GM18526 (cell line): ENCODE data around the gene ATXN1.

Source experiments
- POLR2A ChIP-seq: IDR thresholded peaks from 3 replicates; pipeline ENCODE4 v1.6.1; 2011; ENCODE audit not compliant: insufficient read length; ENCODE audit errors: extremely low read depth

ATXN1 gene

GRCh38 chr6:16769131-16769985 is 8.1 kb upstream of the ATXN1 start:
- TF ChIP-seq POLR2A, result no peak

DNA sequence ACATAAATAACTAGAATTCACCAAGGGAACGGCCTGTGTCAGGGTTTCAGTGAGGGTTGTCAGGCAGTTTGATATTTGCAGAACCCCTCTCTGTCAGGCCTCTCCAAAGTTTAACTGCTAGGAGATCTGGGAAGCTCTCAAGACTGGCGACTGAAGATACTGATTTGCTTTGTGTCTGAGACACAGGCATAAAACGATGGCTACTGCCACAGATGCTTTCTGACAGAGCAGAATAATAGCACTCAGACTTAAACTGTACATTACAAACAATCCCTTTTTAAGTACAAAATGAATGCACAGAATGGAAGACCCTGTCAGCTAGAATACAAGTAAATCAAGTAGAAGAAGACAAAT is 7.2 kb upstream of the ATXN1 start:
- no peak for TF ChIP-seq POLR2A

- no peak for TF ChIP-seq POLR2A
These were observed 6.7 kb upstream of the ATXN1 start for GRCh38 chr6:16767765-16768476.

- TF ChIP-seq POLR2A, result no peak
These were observed 5.8 kb upstream of the ATXN1 start for GRCh38 chr6:16766836-16767745.

- no peak for TF ChIP-seq POLR2A
These were observed 4.8 kb upstream of the ATXN1 start for GRCh38 chr6:16766043-16766536.

- no peak for TF ChIP-seq POLR2A
These were observed 4.0 kb upstream of the ATXN1 start for GRCh38 chr6:16765235-16765634.

DNA sequence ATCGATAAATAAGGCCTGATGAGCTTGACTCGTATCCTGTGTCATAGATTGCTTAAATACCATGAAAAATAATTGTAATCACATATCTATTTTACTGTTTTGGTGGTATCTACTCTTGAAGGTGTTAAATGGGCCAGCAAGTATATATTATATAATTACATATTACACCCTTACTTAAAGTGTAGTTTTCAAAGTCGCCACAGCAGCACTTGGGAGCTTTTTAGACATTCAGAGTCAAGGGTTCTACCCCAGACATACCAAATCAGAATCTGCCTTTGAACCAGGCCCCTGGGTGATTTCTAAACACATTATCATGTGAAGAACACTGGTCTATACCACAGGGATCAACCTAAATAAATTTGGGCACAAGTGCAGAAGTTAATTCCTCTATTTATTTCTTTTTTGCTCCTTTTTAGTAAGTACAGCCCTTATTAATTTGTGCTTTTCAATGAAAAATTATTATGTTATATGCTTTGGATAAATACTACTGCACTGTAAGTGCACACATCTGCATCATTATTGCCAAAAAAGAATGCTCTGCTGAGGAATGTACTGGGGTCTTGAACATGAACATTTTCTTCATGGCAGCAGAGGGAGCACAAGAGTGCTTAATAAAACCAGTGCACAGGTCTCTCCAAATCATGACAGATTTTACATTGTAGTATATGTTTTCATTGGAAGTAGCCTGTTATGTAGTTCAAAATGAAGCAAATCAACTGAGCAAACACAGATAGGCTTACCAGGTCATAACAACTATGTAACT is 3.1 kb upstream of the ATXN1 start:
- TF ChIP-seq POLR2A, result no peak

GRCh38 chr6:16762550-16763477 is 1.6 kb upstream of the ATXN1 start:
- TF ChIP-seq POLR2A, result no peak

GRCh38 chr6:16762268-16762549 is 949 bp upstream of the ATXN1 start:
- TF ChIP-seq POLR2A, result peak; percentile 7

- TF ChIP-seq POLR2A, result peak; percentile 25
These were observed 409 bp upstream of the ATXN1 start for GRCh38 chr6:16761471-16762267.

DNA sequence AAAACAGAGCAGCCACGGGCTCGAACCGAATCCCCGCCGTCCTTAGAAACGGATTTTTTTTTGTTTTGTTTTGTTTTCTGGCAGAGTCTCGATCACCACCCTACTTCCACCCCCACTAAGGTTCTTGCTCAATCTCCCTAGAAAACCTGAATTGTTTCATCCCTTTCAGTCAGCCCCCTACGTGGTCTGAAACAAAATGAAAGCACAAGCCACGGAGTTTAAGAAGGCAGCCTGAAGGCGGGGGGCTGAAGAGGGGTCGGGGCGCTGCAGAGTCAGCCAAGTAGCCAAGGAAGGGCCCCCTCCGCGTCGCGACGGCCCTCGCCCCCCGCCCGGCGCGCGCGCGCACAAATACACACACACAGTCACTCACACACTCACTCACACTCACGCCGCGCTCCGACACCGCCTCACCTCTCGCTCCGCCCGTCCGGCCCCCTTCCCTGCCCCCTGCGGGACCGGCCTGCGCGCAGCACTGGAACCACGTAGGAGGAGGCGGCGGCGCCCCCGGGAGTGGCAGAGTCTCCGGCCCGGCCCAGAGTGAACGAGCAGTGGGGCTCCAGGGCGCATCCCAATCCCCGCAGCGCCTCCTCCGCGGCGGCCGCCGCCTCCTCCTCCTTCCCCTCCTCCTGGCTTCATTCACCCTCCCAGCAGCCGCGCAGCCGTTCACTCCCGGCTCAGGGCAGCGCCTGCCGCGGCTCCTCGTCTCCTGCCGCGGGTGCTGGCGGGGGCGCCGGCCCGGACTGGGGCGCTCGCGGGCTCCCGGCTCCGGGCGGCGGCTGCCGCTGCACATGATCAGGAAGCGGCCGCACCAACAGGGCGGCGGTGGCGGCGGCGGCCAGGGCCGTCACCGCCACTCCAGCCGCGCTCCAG is 1.4 kb downstream of the ATXN1 start:
- TF ChIP-seq POLR2A, result peak; percentile 31

GRCh38 chr6:16759181-16759645 is 2.0 kb downstream of the ATXN1 start:
- no peak for TF ChIP-seq POLR2A
